D721Med (cell line): ENCODE measurements around the gene COL23A1.

Experiments
- DNase-seq: peaks from one replicate; pipeline ENCODE4 v3.0.0; 2011; ENCODE audit warnings: low spot score; ENCODE audit not compliant: insufficient read length
- FAIRE-seq: peaks from 2 replicates; lab custom pipeline; 2011; peaks lifted over from hg19 to GRCh38; lab: Jason Lieb, UNC
- CTCF ChIP-seq: IDR thresholded peaks from 2 replicates; pipeline ENCODE4 v1.5.1; 2012; ENCODE audit warnings: mild to moderate bottlenecking, control low read depth; ENCODE audit not compliant: insufficient read depth; ENCODE audit errors: missing control alignments

COL23A1 gene

DNA sequence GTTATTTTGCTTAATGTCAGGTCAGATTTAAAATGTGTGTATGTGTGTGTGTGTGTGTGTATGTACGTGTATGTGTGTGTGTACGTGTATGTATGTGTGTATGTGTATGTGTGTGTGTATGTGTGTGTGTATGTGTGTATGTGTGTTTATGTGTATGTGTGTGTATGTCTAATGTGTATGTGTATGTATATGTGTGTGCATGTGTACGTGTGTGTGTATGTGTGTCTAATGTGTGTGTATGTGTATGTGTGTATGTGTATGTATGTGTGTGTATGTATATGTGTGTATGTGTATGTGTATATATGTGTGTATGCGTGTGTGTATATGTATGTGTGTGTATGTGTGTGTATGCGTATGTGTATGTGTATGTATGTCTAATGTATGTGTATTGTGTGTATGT, 232.5 kb downstream of the COL23A1 start:
- DNase-seq: no peak
- no peak for TF ChIP-seq CTCF
- peak; percentile 96 for FAIRE-seq

DNA sequence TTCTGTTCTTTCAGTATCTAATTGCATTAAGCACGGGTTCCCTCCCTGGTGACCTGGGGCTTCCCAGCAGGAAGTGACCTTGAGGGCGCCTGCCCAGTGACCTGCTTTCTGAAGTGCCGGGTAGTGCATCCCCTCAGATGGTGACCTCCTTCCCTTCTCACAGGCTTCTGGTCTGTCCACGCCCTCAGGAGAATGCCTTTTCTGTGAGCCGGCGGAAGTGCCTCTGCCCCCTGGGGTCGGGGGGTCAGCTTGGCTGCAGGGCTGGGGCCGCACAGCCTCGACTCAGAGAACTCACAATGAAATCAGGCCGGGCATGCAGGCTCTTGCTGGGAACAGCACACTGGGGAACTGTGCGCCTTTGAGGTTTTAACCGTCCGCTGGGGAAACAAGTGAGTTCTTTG, 233.1 kb downstream of the COL23A1 start:
- no peak for FAIRE-seq
- TF ChIP-seq CTCF: no peak

GRCh38 chr5:178356431-178356872, 233.7 kb downstream of the COL23A1 start:
- FAIRE-seq: no peak
- DNase-seq: no peak
- TF ChIP-seq CTCF: no peak

More for the DNA sequence above, 233.1 kb downstream of the COL23A1 start:
- no peak for DNase-seq

DNA sequence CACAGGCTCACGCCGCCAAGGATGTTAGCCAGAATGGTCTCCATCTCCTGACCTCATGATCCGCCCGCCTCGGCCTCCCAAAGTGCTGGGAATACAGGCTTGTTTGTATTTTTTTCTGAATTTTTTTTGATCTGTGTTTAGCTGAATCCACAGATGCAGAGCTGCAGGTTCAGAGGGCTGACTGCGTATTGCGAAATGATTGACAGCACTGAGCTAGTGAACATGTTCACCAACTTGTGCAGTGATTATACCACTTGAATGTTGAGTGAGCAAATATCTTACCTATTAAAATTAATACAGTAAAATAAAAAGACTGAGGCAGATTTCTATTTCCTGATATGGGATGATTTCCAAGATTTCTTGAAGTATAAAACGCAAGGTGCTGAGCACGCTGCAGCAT, 234.5 kb downstream of the COL23A1 start:
- TF ChIP-seq CTCF: no peak
- DNase-seq: no peak
- no peak for FAIRE-seq

GRCh38 chr5:178353461-178353860, 236.7 kb downstream of the COL23A1 start:
- TF ChIP-seq CTCF: no peak
- no peak for DNase-seq
- no peak for FAIRE-seq

DNA sequence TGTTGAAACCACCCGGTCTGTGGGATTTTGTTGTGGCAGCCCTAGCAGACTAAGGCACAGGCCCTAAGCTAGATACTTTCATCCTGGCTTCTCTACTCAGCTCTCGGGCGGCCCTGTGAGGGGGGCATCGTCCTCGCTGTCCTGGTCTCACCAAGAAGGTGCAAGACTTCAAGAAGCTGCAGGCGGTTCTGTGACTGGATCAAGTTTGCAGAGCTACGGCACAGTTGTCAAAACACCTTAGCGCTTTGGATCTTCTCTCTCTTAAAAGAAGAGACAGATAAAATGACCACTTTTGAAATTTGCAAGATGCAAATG, 238.2 kb downstream of the COL23A1 start:
- TF ChIP-seq CTCF: no peak
- FAIRE-seq (no peak), DNase-seq (no peak)

GRCh38 chr5:178351221-178352034, 238.8 kb downstream of the COL23A1 start:
- TF ChIP-seq CTCF: no peak
- no peak for FAIRE-seq

More at GRCh38 chr5:178351221-178352034, 238.8 kb downstream of the COL23A1 start:
- DNase-seq: no peak
